Coronary artery (tissue), 2 donors: Measurements from ENCODE around the gene CRAMP1.
"Not testable (repeated sequence)": the region's sequence is repeated elsewhere in the genome, so short reads cannot be mapped to it uniquely, and the experiment has no call there.

Experiments
- DNase-seq: peaks from one replicate; pipeline ENCODE4 v3.0.0-alpha.2; 2017; ENCODE audit warnings: low spot score
- H3K27ac ChIP-seq, 2 donors: fragments of 200-600 bp; sonication (generic); one replicate each; pipeline ENCODE4 v1.5.1; 2016 to 2019
- H3K4me3 ChIP-seq: fragments of 200-600 bp; sonication (generic); 2 replicates; pipeline ENCODE4 v1.5.1; 2016; ENCODE audit warnings: mild to moderate bottlenecking, moderate library complexity
- TF ChIP-seq, protein P1 (sequence below): fragments of 200-600 bp; sonication (generic); IDR thresholded peaks from one replicate; pipeline ENCODE4 v1.5.1; 2019; ENCODE audit warnings: antibody characterized with exemption

CRAMP1 gene

DNA sequence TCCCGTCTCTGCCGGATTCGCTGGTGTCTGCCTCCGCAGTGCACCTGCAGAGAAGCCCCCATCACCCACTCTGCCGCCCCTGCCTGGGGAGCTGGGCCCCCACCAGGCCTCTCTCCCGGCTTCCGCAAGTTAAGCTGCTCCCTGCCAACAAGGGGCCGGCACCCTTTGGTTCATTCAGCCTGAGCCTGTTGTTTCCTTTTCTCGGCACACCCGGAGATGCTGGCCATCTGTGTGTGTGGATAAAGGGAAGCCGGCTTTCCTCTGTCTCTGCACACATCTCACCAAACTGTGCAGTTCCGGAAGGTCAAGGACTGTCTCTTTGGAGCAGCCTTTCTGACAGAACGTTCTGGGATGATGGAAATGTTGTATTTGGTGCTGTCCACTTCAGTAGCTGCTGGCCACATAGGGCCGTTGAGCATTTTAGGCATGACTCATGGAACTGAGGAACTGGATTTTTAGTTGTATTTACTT lies 100.7 kb downstream of the CRAMP1 start:
- Histone ChIP-seq H3K27ac (no peak overlapping the region), H3K4me3 (no peak overlapping the region)
- DNase-seq: no peak
- TF ChIP-seq, protein P1, sequence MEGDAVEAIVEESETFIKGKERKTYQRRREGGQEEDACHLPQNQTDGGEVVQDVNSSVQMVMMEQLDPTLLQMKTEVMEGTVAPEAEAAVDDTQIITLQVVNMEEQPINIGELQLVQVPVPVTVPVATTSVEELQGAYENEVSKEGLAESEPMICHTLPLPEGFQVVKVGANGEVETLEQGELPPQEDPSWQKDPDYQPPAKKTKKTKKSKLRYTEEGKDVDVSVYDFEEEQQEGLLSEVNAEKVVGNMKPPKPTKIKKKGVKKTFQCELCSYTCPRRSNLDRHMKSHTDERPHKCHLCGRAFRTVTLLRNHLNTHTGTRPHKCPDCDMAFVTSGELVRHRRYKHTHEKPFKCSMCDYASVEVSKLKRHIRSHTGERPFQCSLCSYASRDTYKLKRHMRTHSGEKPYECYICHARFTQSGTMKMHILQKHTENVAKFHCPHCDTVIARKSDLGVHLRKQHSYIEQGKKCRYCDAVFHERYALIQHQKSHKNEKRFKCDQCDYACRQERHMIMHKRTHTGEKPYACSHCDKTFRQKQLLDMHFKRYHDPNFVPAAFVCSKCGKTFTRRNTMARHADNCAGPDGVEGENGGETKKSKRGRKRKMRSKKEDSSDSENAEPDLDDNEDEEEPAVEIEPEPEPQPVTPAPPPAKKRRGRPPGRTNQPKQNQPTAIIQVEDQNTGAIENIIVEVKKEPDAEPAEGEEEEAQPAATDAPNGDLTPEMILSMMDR: no peak

- DNase-seq: no peak
- H3K27ac ChIP-seq: no peak overlapping the region
- TF ChIP-seq, protein P1: no peak
- H3K4me3 ChIP-seq: no peak overlapping the region
Measured at GRCh38 chr16:1713331-1713730, 101.2 kb downstream of the CRAMP1 start.

- Histone ChIP-seq H3K27ac (no peak overlapping the region), H3K4me3 (no peak overlapping the region)
- TF ChIP-seq, protein P1: no peak
- no peak for DNase-seq
Measured at GRCh38 chr16:1713933-1714332, 101.8 kb downstream of the CRAMP1 start.

GRCh38 chr16:1715220-1715619 lies 103.1 kb downstream of the CRAMP1 start:
- no peak overlapping the region for H3K4me3 ChIP-seq
- TF ChIP-seq, protein P1: no peak
- DNase-seq: no peak
- H3K27ac ChIP-seq: no peak overlapping the region

- not testable (repeated sequence) for H3K4me3 ChIP-seq, H3K27ac ChIP-seq, DNase-seq
Measured at GRCh38 chr16:1718236-1718635, 106.1 kb downstream of the CRAMP1 start.

DNA sequence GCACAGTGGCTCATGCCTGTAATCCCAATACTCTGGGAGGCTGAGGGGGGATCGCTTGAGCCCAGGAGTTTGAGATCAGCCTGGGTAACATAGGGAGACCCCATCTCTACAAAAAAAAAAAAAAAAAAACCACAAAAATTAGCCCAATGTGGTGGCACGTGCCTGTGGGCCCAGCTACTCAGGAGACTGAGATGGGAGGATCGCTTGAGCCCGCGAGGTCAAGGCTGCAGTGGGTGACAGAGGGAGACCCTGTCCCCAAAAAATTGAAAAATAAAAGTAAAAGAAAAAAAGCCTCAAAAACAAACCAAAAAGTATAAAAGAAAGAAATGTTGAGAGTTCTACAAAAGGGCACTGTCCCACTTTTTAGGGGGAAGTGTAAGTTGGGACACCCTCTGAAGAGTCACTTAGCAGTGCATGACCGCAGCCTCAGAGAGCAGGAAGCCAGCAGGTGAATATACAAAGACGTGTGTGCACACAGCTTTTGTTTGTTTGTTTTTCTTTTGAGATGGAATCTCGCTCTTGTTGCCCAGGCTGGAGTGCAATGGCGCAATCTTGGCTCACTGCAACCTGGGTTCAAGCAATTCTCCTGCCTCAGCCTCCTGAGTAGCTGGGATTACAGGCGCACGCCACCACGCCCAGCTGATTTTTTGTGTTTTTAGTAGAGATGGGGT lies 107.5 kb downstream of the CRAMP1 start:
- H3K27ac ChIP-seq, H3K4me3 ChIP-seq, DNase-seq: not testable (repeated sequence)

GRCh38 chr16:1721372-1721771 lies 109.2 kb downstream of the CRAMP1 start:
- TF ChIP-seq, protein P1: no peak
- Histone ChIP-seq H3K4me3 (no peak overlapping the region), H3K27ac (peak overlapping the region in 1 of 2 donors; percentile 40)
- DNase-seq: no peak

GRCh38 chr16:1723450-1724147 lies 111.4 kb downstream of the CRAMP1 start:
- Histone ChIP-seq H3K4me3 (no peak overlapping the region), H3K27ac (peak overlapping the region in 1 of 2 donors; percentile 40)
- TF ChIP-seq, protein P1: peak; percentile 41
- no peak for DNase-seq
